NT2/D1 (cell line): ENCODE results near the gene GPRC5C.

Experiments
- DNase-seq: peaks from one replicate; pipeline ENCODE4 v3.0.0-alpha.2; 2011; ENCODE audit warnings: low read depth, low spot score
- H3K27me3 ChIP-seq: 2 replicates; pipeline ENCODE4 v1.6.0; 2011; ENCODE audit warnings: mild to moderate bottlenecking; ENCODE audit not compliant: insufficient read length, insufficient read depth
- H3K36me3 ChIP-seq: 2 replicates; pipeline ENCODE4 v1.6.1; 2011; ENCODE audit warnings: mild to moderate bottlenecking, low read length, mixed read lengths; ENCODE audit not compliant: insufficient read depth, insufficient read length
- H3K4me1 ChIP-seq: 2 replicates; pipeline ENCODE4 v1.5.1; 2011; ENCODE audit not compliant: insufficient read depth, insufficient read length
- H3K4me3 ChIP-seq: 2 replicates; pipeline ENCODE4 v1.5.1; 2011; ENCODE audit warnings: low read depth; ENCODE audit not compliant: insufficient read length
- H3K9ac ChIP-seq: 2 replicates; pipeline ENCODE4 v1.6.0; 2011; ENCODE audit warnings: low read depth; ENCODE audit not compliant: insufficient read length
- H3K9me3 ChIP-seq: 2 replicates; pipeline ENCODE4 v1.5.1; 2011; ENCODE audit warnings: mild to moderate bottlenecking, low read length; ENCODE audit not compliant: insufficient read depth
- SUZ12 ChIP-seq: IDR thresholded peaks from 2 replicates; pipeline ENCODE4 v1.6.1; 2011; ENCODE audit not compliant: insufficient read length, insufficient read depth; ENCODE audit errors: extremely low read depth
- YY1 ChIP-seq: IDR thresholded peaks from 2 replicates; pipeline ENCODE4 v1.6.1; 2011; ENCODE audit not compliant: insufficient read length, insufficient read depth
- ZNF274 ChIP-seq: IDR thresholded peaks from 2 replicates; pipeline ENCODE4 v1.6.1; 2011; ENCODE audit warnings: mild to moderate bottlenecking, low read depth, low read length

The GPRC5C gene

GRCh38 chr17:74429604-74430384 lies 2.1 kb upstream of the GPRC5C start:
- DNase-seq = no peak

GRCh38 chr17:74430385-74430705 lies 1.5 kb upstream of the GPRC5C start:
- Histone ChIP-seq H3K9ac (peak overlapping the region; percentile 84), H3K27me3 (no peaks in the 10 kb centered on the region), H3K36me3 (peaks cover 36% of the 10 kb centered on the region), H3K9me3 (no peaks in the 10 kb centered on the region), H3K4me3 (peak overlapping the region; percentile 72), H3K4me1 (peaks cover 32% of the 10 kb centered on the region)
- no peak for TF ChIP-seq YY1
- no peak for TF ChIP-seq ZNF274
- TF ChIP-seq SUZ12 = no peak
- DNase-seq = no peak

More at GRCh38 chr17:74429604-74430384, 2.1 kb upstream of the GPRC5C start:
- Histone ChIP-seq H3K27me3 (no peaks in the 10 kb centered on the region), H3K36me3 (peaks cover 38% of the 10 kb centered on the region), H3K9ac (peak overlapping the region; percentile 84), H3K9me3 (no peaks in the 10 kb centered on the region), H3K4me3 (peak overlapping the region; percentile 72), H3K4me1 (peaks cover 32% of the 10 kb centered on the region)
- TF ChIP-seq YY1 (no peak), SUZ12 (no peak), ZNF274 (no peak)

- Histone ChIP-seq H3K9ac (peak overlapping the region; percentile 88), H3K36me3 (peaks cover 38% of the 10 kb centered on the region), H3K27me3 (no peaks in the 10 kb centered on the region), H3K4me3 (peak overlapping the region; percentile 72), H3K9me3 (no peaks in the 10 kb centered on the region), H3K4me1 (peaks cover 37% of the 10 kb centered on the region)
- TF ChIP-seq SUZ12 (no peak), YY1 (no peak), ZNF274 (no peak)
- no peak for DNase-seq
Measured at GRCh38 chr17:74430706-74431567, 951 bp upstream of the GPRC5C start.

- TF ChIP-seq ZNF274 = no peak
- TF ChIP-seq SUZ12 = no peak
- no peak for TF ChIP-seq YY1
- H3K4me1 ChIP-seq = peaks cover 30% of the 10 kb centered on the region
- no peak for DNase-seq
- peak overlapping the region; percentile 72 for H3K4me3 ChIP-seq
- peaks cover 31% of the 10 kb centered on the region for H3K36me3 ChIP-seq
- no peaks in the 10 kb centered on the region for H3K27me3 ChIP-seq
- H3K9ac ChIP-seq = peak overlapping the region; percentile 88
- H3K9me3 ChIP-seq = 0 out of 2 replicates have a peak, but pooled peaks cover under 1% of the 10 kb centered on the region
Measured at GRCh38 chr17:74432424-74432690, 469 bp downstream of the GPRC5C start.

- TF ChIP-seq ZNF274 = no peak
- no peak for TF ChIP-seq SUZ12
- TF ChIP-seq YY1 = no peak
- Histone ChIP-seq H3K4me3 (peak overlapping the region; percentile 72), H3K9me3 (peaks cover 6% of the 10 kb centered on the region; the same call in 1 of the 2 replicates), H3K4me1 (peaks cover 24% of the 10 kb centered on the region), H3K27me3 (no peaks in the 10 kb centered on the region), H3K9ac (peak overlapping the region; percentile 88), H3K36me3 (peaks cover 26% of the 10 kb centered on the region)
- DNase-seq = no peak
Measured at GRCh38 chr17:74432766-74433391, 991 bp downstream of the GPRC5C start.

- H3K9ac ChIP-seq = peak overlapping the region; percentile 69
- H3K9me3 ChIP-seq = peaks cover 7% of the 10 kb centered on the region; the same call in 1 of the 2 replicates
- DNase-seq = no peak
Measured at GRCh38 chr17:74433421-74434121, 1.7 kb downstream of the GPRC5C start.

GRCh38 chr17:74435775-74436359 lies 4.0 kb downstream of the GPRC5C start:
- Histone ChIP-seq H3K36me3 (peaks cover 32% of the 10 kb centered on the region), H3K9me3 (peaks cover 7% of the 10 kb centered on the region; the same call in 1 of the 2 replicates), H3K4me1 (peaks cover 17% of the 10 kb centered on the region), H3K4me3 (no peak overlapping the region), H3K27me3 (no peaks in the 10 kb centered on the region), H3K9ac (no peak overlapping the region)
- no peak for DNase-seq
- TF ChIP-seq ZNF274 (no peak), YY1 (no peak), SUZ12 (no peak)

More at GRCh38 chr17:74433421-74434121, 1.7 kb downstream of the GPRC5C start:
- peaks cover 19% of the 10 kb centered on the region for H3K36me3 ChIP-seq
- no peaks in the 10 kb centered on the region for H3K27me3 ChIP-seq
- peaks cover 22% of the 10 kb centered on the region for H3K4me1 ChIP-seq
- no peak for TF ChIP-seq YY1
- no peak for TF ChIP-seq ZNF274
- peak overlapping the region; percentile 12 for H3K4me3 ChIP-seq
